HFFc6 (cell line): ENCODE results near the gene WDR48. TPM values are rescaled to one million over a fixed set of nuclear protein-coding genes. Genes with fewer than 3 reads are reported as not detected.

Experiments
- DNase-seq: peaks from one replicate; pipeline ENCODE4 v3.0.0-alpha.2; 2018
- H3K27ac Mint-ChIP-seq: 2 replicates; pipeline ENCODE4 v1.8.0; 2020; ENCODE audit warnings: mild to moderate bottlenecking, mixed read lengths
- H3K27me3 Mint-ChIP-seq: 2 replicates; pipeline ENCODE4 v1.8.0; 2021; ENCODE audit warnings: mild to moderate bottlenecking, moderate library complexity, mixed read lengths; ENCODE audit not compliant: insufficient read depth
- H3K36me3 Mint-ChIP-seq: 2 replicates; pipeline ENCODE4 v1.8.0; 2021; ENCODE audit warnings: low read depth, mixed read lengths
- H3K4me1 Mint-ChIP-seq: 2 replicates; pipeline ENCODE4 v1.8.0; 2020; ENCODE audit warnings: low read depth, mixed read lengths
- H3K4me3 Mint-ChIP-seq: 2 replicates; pipeline ENCODE4 v1.8.0; 2020; ENCODE audit warnings: mild to moderate bottlenecking, moderate library complexity, mixed read lengths
- H3K9me3 Mint-ChIP-seq: 2 replicates; pipeline ENCODE4 v1.8.0; 2020; ENCODE audit warnings: mild to moderate bottlenecking, mixed read lengths
- CTCF ChIP-seq: fragments of 200-600 bp; sonication (generic); IDR thresholded peaks from 2 replicates; pipeline ENCODE4 v1.5.0; 2021; ENCODE audit warnings: antibody characterized with exemption, mild to moderate bottlenecking
- total RNA-seq, 6 experiments: library from RNA; stranded (reverse); fragmentation: NEBNext Ultra II Directional; extraction: Animal tissue kit (Norgen Biotek cat#: 25700); gene quantifications; 2 replicates in 1 of 6; 3 replicates in 5 of 6; pipeline ENCODE4 v1.2.3, GENCODE V29; 2021

The WDR48 gene
- total RNA-seq, 6 experiments from 2014 or later: 25.7 to 29.1 (median 28.1) TPM

DNA sequence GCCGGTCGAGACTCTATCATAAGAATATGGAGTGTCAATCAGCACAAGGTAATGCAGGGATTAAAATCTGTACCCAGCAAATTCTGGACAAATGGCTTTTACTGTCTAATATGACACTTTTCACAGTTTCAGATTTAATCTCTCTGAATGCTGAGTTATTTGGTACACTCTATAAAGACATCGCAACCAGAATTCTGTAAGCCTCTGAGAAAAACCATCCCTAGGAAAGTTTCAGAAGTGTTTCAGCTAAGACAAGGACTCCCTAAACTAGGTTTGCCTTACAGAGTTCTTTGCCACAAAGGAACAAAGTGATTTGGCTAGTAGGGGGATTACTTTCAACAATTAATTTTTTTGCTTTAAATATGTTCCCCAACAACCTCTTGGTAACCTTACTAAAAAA lies 11.3 kb downstream of the WDR48 start:
- Mint-ChIP-seq H3K9me3 (no peaks in the 10 kb centered on the region), H3K4me1 (peaks cover 51% of the 10 kb centered on the region)
- TF ChIP-seq CTCF: no peak

DNA sequence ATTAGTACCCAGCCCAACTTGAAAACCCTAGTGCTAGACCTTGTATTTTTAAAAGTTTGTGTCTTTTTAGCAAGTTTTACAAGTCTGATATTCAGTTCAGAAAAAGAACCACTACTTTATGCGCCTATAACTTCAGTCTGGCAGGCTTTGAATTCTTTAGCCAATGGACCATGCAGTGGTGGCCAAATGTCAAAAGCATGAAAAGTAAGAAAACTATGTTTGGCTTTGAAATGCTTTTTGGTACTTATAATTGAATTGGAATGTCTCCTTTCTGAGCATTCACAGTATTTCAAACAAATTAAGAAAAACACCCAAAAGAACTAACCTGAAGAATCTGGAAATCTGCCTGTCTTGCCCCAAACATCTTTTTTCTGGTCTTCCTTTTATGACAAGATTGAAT lies 12.8 kb downstream of the WDR48 start:
- DNase-seq: peak; percentile 63
- Mint-ChIP-seq H3K4me1 (peaks cover 42% of the 10 kb centered on the region), H3K9me3 (no peaks in the 10 kb centered on the region), H3K36me3 (peaks cover 7% of the 10 kb centered on the region), H3K27me3 (no peaks in the 10 kb centered on the region; the same call in 1 of the 2 replicates), H3K27ac (peak overlapping the region; percentile 55), H3K4me3 (no peak overlapping the region)
- no peak for TF ChIP-seq CTCF

More for the DNA sequence above, 11.3 kb downstream of the WDR48 start:
- Mint-ChIP-seq H3K27me3 (no peaks in the 10 kb centered on the region; the same call in 1 of the 2 replicates), H3K27ac (no peak overlapping the region), H3K36me3 (peaks cover 7% of the 10 kb centered on the region), H3K4me3 (no peak overlapping the region)
- DNase-seq: no peak

DNA sequence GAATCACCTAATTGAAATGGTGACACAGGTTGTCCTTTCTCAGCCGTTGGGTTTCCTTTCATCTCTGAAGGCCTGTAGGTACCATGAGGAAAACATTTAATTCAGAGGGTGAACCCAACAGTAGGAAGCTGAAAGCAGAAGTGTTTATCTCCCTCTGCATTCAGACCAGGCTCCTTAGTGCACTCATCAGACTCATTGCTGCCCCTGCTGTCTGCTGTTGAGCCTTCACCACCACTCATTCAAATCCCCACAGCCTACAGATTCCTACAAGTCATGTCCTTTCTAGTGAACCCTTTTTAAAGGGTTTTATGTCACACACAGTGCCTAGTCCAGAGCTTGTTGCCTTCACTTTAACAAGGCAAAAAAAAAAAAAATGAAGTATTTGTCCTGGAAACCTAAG lies 13.4 kb downstream of the WDR48 start:
- Mint-ChIP-seq H3K9me3 (no peaks in the 10 kb centered on the region), H3K4me3 (no peak overlapping the region), H3K27me3 (no peaks in the 10 kb centered on the region; the same call in 1 of the 2 replicates), H3K27ac (peak overlapping the region; percentile 55), H3K36me3 (peaks cover 8% of the 10 kb centered on the region), H3K4me1 (peaks cover 42% of the 10 kb centered on the region)
- TF ChIP-seq CTCF: peak; percentile 58
- DNase-seq: peak; percentile 46

- H3K27ac Mint-ChIP-seq: no peak overlapping the region
- H3K9me3 Mint-ChIP-seq: no peaks in the 10 kb centered on the region
- no peaks in the 10 kb centered on the region; the same call in 1 of the 2 replicates for H3K27me3 Mint-ChIP-seq
- H3K4me1 Mint-ChIP-seq: peaks cover 31% of the 10 kb centered on the region
- H3K4me3 Mint-ChIP-seq: no peak overlapping the region
- peaks cover 15% of the 10 kb centered on the region for H3K36me3 Mint-ChIP-seq
- no peak for DNase-seq
- TF ChIP-seq CTCF: no peak
Observed at GRCh38 chr3:39067286-39067685, 15.5 kb downstream of the WDR48 start.

DNA sequence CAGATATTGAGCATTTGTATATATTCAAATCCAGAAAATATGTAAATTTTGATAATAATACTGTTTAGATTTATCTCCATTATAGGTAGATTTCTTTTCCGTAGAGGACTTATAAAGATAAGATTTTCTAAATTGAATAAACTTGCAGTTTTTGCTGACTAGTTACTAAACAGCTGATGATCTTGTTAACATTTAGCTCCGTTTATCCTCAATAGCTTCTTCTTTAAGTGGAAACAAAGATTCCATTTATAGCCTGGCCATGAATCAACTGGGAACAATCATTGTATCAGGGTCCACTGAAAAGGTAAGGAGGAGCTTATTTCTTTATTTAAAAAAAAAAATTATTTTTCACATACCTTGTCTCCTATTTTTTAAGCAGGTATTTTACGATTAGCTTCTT lies 16.7 kb downstream of the WDR48 start:
- Mint-ChIP-seq H3K4me3 (no peak overlapping the region), H3K9me3 (no peaks in the 10 kb centered on the region), H3K4me1 (peaks cover 24% of the 10 kb centered on the region), H3K36me3 (peaks cover 18% of the 10 kb centered on the region), H3K27ac (no peak overlapping the region), H3K27me3 (no peaks in the 10 kb centered on the region; the same call in 1 of the 2 replicates)
- DNase-seq: no peak
- TF ChIP-seq CTCF: no peak

GRCh38 chr3:39075910-39076309 lies 24.1 kb downstream of the WDR48 start:
- no peak for TF ChIP-seq CTCF
- Mint-ChIP-seq H3K36me3 (peaks cover 24% of the 10 kb centered on the region), H3K4me1 (no peaks in the 10 kb centered on the region), H3K9me3 (no peaks in the 10 kb centered on the region), H3K27ac (no peak overlapping the region), H3K4me3 (no peak overlapping the region), H3K27me3 (no peaks in the 10 kb centered on the region)
- no peak for DNase-seq
